Stomach (tissue), 9 donors: ENCODE data around the gene PHF2. TPM values are rescaled to one million over a fixed set of nuclear protein-coding genes. Genes with fewer than 3 reads are reported as not detected.

Source experiments
- DNase-seq, 2 donors: peaks; one replicate each; pipeline versions ENCODE4 v3.0.0 to v3.0.0-alpha.2; 2013 to 2019
- H3K27ac ChIP-seq, 5 donors: fragments of 200-600 bp in 4 of 5; sonication (generic) in 4 of 5; one replicate each; pipeline ENCODE4 v1.5.1; 2013 to 2019; ENCODE audit warnings: mild to moderate bottlenecking in 1 of 5, moderate library complexity in 1 of 5
- H3K27me3 ChIP-seq, 3 donors: fragments of 200-600 bp; sonication (generic); one replicate each; pipeline ENCODE4 v1.5.1; 2017 to 2019; ENCODE audit warnings: mixed run types in 1 of 3
- H3K36me3 ChIP-seq, 4 donors: fragments of 200-600 bp; sonication (generic); 1 replicate in 3 of 4; 2 replicates in 1 of 4; pipeline ENCODE4 v1.5.1; 2016 to 2019
- H3K4me1 ChIP-seq, 4 donors: fragments of 200-600 bp; sonication (generic); one replicate each; pipeline ENCODE4 v1.5.1; 2016 to 2019
- H3K4me3 ChIP-seq, 4 donors: fragments of 200-600 bp; sonication (generic) in 3 of 4; one replicate each; pipeline ENCODE4 v1.5.1; 2016 to 2019; ENCODE audit warnings: mild to moderate bottlenecking in 1 of 4
- H3K9me3 ChIP-seq, 4 donors: fragments of 200-600 bp; sonication (generic); one replicate each; pipeline ENCODE4 v1.5.1; 2016 to 2019
- EP300 ChIP-seq: sonication (generic); formaldehyde crosslinking; IDR thresholded peaks from one replicate; pipeline ENCODE4 v1.6.1; 2017; ENCODE audit warnings: antibody characterized with exemption
- POLR2A ChIP-seq, 4 donors: fragments of 450-650 bp; IDR thresholded peaks; one replicate each; pipeline ENCODE4 v1.6.1; 2016; ENCODE audit warnings: antibody characterized with exemption in 4 of 4, control low read depth in 2 of 4, mild to moderate bottlenecking in 1 of 4, moderate library complexity in 1 of 4
- POLR2AphosphoS5 ChIP-seq, 3 donors: sonication (generic); formaldehyde crosslinking; IDR thresholded peaks; one replicate each; pipeline ENCODE4 v1.6.1; 2016; ENCODE audit warnings: antibody characterized with exemption in 3 of 3
- WGBS, 5 donors: extraction: QIAGEN DNeasy Blood & Tissue Kit in 3 of 5; methylation state at CpG; one replicate each; pipeline versions ENCODE4 v1.1.5 to v1.1.7; 2013 to 2018; 5-methylcytosine and 5-hydroxymethylcytosine counted together
- intact Hi-C: fragments of 100-400 bp; cut with DNase I; formaldehyde crosslinking; loops from one replicate; pipeline ENCODE4 v1.15.1; 2023; ENCODE audit warnings: low total_unique reads
- polyA plus RNA-seq, 3 donors: library from polyadenylated mRNA; stranded (reverse); fragments of 200-250 nt; gene quantifications; one replicate each; pipeline ENCODE4 v1.2.3, GENCODE V29; 2013
- total RNA-seq, 5 donors: library from RNA; depleted of rRNA; stranded (reverse); fragments of >200 nt; gene quantifications; one replicate each; pipeline versions ENCODE4 v1.1.0 to v1.2.3, GENCODE V29; 2014 to 2016
- TF ChIP-seq, protein P1 (sequence below), 7 experiments: fragments of 450-650 bp in 4 of 7; fragments of 200-600 bp in 3 of 7; sonication (generic) in 3 of 7; IDR thresholded peaks; one replicate each; pipeline ENCODE4 v1.5.1; 2016 to 2019; ENCODE audit warnings: antibody characterized with exemption in 7 of 7, control low read depth in 2 of 7, mild to moderate bottlenecking in 1 of 7
- donor health status: healthy with polysubstance abuse.
- donor health status: Bipolar disorder and iron deficiency.
- donor health status: healthy.

PHF2 gene
- total and polyA plus RNA-seq, 8 donors, result 14.2 to 58.0 (median 19.5) TPM

DNA sequence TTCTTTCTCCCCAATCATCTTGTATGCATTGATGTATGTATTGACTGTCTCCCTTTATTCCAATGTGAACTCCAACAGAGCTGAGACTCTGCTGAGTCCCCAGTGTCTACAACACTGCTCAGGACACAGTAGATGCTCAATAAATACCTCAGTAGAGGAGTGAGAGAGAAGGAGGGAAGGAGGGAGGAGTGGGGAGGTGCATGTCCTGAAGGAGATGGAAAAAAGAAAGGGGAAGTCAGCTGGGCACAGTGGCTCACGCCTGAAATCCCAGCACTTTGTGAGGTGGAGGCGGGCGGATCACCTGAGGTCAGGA, 2.9 kb upstream of the PHF2 start:
- H3K4me3 ChIP-seq, result no peak overlapping the region
- DNase-seq, result no peak
- no peak overlapping the region for H3K27ac ChIP-seq
- 90 to 100% (median 91%) methylated on average over 3 of the region's 3 CpGs for WGBS, 5 donors
- intact Hi-C loops, result no loop called here
- no peaks in the 10 kb centered on the region for H3K36me3 ChIP-seq
- H3K4me1 ChIP-seq, result peaks cover 21 to 30% (median 27%) of the 10 kb centered on the region in 4 donors
- TF ChIP-seq EP300, result no peak
- TF ChIP-seq, protein P1, sequence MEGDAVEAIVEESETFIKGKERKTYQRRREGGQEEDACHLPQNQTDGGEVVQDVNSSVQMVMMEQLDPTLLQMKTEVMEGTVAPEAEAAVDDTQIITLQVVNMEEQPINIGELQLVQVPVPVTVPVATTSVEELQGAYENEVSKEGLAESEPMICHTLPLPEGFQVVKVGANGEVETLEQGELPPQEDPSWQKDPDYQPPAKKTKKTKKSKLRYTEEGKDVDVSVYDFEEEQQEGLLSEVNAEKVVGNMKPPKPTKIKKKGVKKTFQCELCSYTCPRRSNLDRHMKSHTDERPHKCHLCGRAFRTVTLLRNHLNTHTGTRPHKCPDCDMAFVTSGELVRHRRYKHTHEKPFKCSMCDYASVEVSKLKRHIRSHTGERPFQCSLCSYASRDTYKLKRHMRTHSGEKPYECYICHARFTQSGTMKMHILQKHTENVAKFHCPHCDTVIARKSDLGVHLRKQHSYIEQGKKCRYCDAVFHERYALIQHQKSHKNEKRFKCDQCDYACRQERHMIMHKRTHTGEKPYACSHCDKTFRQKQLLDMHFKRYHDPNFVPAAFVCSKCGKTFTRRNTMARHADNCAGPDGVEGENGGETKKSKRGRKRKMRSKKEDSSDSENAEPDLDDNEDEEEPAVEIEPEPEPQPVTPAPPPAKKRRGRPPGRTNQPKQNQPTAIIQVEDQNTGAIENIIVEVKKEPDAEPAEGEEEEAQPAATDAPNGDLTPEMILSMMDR (IDR thresholded peaks at IDR 0.05), result no peak
- no peak for TF ChIP-seq POLR2A (IDR thresholded peaks at IDR 0.05)
- no peak for TF ChIP-seq POLR2AphosphoS5 (IDR thresholded peaks at IDR 0.05)
- no peaks in the 10 kb centered on the region for H3K27me3 ChIP-seq
- peaks cover 0 to 7% (median 0%) of the 10 kb centered on the region in 4 donors for H3K9me3 ChIP-seq

DNA sequence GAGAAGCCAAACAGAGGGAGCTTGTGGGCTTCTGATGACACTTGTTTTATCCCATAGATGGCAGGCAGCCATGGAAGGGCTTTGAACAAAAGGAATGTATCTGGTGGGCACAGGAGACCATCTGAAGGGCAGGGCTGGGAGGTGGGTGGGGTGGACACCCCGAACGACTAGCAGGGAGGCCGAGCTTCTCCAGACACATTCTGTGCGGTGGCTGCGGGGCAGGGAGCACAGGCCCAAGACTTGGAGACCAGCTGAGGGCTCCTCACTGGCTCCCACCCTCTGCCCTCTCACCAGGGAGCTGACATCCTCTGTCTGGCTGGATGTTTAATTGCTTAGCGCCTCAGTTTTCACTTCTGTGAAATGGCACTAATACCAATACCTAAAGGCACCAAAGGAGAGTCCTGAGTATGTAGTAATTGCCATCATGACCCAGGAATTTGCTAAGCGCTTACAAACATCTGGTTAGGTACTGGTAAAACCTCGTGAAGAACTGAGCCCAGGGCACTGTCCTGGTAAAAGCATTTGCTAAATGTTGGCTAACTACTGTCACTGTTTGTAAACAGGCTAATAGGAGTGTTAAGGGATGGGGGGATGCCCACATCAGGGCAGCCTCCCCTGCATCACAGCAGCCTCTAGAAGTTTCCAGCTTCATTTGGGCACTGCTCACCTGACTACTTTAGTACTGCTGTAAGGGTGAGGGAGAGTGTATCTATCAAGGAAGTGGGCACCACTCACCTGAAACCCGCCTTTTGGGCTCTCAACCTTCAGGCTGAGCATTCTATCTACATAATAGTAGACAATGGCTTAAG, 2.1 kb upstream of the PHF2 start:
- WGBS, 5 donors, result 83 to 89% (median 87%) methylated on average over 7 to 9 of the region's 9 CpGs
- TF ChIP-seq POLR2AphosphoS5 (IDR thresholded peaks at IDR 0.05) (no peak), EP300 (no peak), POLR2A (IDR thresholded peaks at IDR 0.05) (no peak)
- TF ChIP-seq, protein P1 (IDR thresholded peaks at IDR 0.05), result no peak
- Histone ChIP-seq H3K4me1 (peaks cover 27 to 38% (median 33%) of the 10 kb centered on the region in 4 donors), H3K36me3 (no peaks in the 10 kb centered on the region), H3K9me3 (peaks cover 0 to 7% (median 0%) of the 10 kb centered on the region in 4 donors), H3K27ac (peak overlapping the region in 3 of 5 donors; percentile 96 to 98 (median 96)), H3K4me3 (no peak overlapping the region), H3K27me3 (no peaks in the 10 kb centered on the region)
- intact Hi-C loops, result no loop called here
- DNase-seq, result peak in 1 of 2 donors; percentile 20

DNA sequence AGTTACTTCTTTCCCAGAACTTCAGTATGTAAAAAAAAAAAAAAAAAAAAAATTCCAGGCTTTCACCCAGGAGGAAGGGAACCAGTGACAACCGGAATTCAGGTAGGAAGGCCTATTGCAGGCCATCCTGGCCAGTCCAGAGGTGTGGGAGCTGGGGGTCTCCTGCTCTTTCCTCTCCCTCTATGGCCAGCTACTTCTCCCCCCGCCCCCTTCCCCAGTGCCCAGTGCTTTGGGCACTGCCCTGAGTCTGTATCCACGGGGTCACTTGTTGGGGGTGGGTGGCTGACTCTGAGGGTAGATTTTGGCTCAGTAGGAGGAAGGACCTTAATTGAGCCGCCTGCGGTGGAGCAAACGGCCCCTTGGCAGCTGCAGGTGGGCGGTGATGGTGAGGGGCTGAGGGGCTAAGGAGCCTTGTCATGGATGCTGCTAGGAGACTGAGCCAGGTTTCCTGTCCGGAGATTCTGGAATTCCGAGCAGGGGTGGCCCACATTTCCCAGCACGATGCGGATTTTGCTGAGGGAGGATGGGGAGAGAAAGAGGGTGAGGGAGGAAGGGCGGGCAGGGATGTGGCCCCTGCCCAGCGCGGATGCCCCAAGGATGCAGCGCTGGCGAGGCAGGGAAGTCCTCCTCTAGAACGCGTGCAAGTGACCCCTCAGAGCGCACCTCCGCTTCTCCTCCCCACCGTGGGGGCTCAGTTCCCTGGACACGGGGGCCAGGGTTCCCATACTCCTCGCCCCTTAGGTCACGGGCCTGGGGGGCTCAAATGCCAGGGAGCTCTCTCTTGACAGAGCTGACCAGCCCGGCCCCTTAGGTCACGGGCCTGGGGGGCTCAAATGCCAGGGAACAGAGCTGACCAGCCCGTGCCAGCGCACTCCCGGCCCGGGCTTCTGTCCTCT, 1.2 kb upstream of the PHF2 start:
- Histone ChIP-seq H3K9me3 (peaks cover 0 to 7% (median 0%) of the 10 kb centered on the region in 4 donors), H3K4me3 (peak overlapping the region; percentile 81 to 95 (median 88)), H3K4me1 (peaks cover 36 to 47% (median 41%) of the 10 kb centered on the region in 4 donors), H3K27ac (peak overlapping the region; percentile 93 to 98 (median 96)), H3K36me3 (no peaks in the 10 kb centered on the region), H3K27me3 (no peaks in the 10 kb centered on the region)
- TF ChIP-seq EP300 (no peak), POLR2A (IDR thresholded peaks at IDR 0.05) (no peak), POLR2AphosphoS5 (IDR thresholded peaks at IDR 0.05) (no peak)
- TF ChIP-seq, protein P1 (IDR thresholded peaks at IDR 0.05), result no peak
- DNase-seq, result peak in 1 of 2 donors; percentile 20
- 21 to 37% (median 24%) methylated on average over 21 to 30 of the region's 30 CpGs for WGBS, 5 donors
- intact Hi-C loops, result no loop called here

DNA sequence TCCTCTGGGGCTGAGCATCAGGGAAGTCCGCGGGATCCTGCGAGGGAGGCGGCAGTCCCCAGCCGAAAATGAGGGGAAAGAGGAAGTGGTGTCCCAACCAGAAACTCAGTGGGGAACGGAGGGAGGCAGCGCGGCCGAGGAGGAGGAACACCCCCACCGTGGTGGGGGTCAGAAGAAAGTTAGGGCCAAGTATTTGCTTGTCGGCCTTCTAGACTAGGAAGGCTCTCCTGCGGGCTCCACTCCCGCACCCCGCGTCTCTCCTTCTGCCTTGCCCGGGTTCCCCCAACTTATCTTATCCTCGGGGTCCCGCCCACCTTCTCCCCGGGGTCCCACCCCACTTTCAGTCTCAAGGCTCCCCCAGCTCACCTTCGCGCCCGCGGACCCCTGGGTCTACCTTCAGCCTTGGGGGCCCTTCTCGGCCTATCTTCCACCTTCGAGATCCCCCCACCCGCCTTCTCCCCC, 557 bp upstream of the PHF2 start:
- Histone ChIP-seq H3K27ac (peak overlapping the region; percentile 93 to 98 (median 96)), H3K4me3 (peak overlapping the region; percentile 81 to 95 (median 88)), H3K36me3 (no peaks in the 10 kb centered on the region), H3K9me3 (peaks cover 0 to 3% (median 0%) of the 10 kb centered on the region in 4 donors), H3K27me3 (no peaks in the 10 kb centered on the region), H3K4me1 (peaks cover 43 to 54% (median 48%) of the 10 kb centered on the region in 4 donors)
- TF ChIP-seq EP300, result no peak
- TF ChIP-seq, protein P1 (IDR thresholded peaks at IDR 0.05), result no peak
- peak in 2 of 3 donors; percentile 3 to 8 for TF ChIP-seq POLR2AphosphoS5 (IDR thresholded peaks at IDR 0.05)
- no peak for TF ChIP-seq POLR2A (IDR thresholded peaks at IDR 0.05)
- peak in 1 of 2 donors; percentile 46 for DNase-seq
- WGBS, 5 donors, result 0 to 2% (median 1%) methylated on average over 23 to 26 of the region's 26 CpGs
- intact Hi-C loops, result no loop called here
